HG03159 (cell line): ENCODE data around the gene PREP.
"Not testable (repeated sequence)": the region's sequence is repeated elsewhere in the genome, so short reads cannot be mapped to it uniquely, and the experiment has no call there.

Source experiments
- ATAC-seq: cut with Tn5 transposase; IDR thresholded peaks from one replicate; pipeline ENCODE4 v1.9.1; 2021; ENCODE audit warnings: mild to moderate bottlenecking, moderate library complexity; ENCODE audit not compliant: unreplicated experiment

Gene PREP

GRCh38 chr6:105402939-105403935, at the start of gene PREP:
PREP (minus strand) TSS chr6:105403082; CDS start chr6:105402891, 191 bp downstream.
- ATAC-seq, result peak; percentile 95

DNA sequence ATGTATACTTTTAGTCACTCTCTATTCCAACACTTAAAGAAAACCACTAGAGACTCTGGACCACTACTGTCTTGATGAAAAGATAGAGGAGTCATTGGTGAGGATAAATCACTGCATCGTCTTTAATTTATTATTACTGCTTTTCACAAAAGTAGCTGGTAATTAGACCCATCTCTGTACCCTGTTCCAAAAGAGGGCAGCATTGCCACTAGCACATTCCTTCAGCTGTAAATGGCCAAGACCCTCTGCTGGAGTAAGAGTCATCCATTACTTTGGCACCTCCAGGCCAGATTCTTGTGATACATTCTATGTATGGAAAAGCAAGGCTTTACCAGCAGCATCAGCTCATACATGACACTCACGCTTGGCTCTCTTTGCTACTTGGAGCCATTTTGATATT, 49.5 kb upstream of the PREP start:
- ATAC-seq, result no peak

DNA sequence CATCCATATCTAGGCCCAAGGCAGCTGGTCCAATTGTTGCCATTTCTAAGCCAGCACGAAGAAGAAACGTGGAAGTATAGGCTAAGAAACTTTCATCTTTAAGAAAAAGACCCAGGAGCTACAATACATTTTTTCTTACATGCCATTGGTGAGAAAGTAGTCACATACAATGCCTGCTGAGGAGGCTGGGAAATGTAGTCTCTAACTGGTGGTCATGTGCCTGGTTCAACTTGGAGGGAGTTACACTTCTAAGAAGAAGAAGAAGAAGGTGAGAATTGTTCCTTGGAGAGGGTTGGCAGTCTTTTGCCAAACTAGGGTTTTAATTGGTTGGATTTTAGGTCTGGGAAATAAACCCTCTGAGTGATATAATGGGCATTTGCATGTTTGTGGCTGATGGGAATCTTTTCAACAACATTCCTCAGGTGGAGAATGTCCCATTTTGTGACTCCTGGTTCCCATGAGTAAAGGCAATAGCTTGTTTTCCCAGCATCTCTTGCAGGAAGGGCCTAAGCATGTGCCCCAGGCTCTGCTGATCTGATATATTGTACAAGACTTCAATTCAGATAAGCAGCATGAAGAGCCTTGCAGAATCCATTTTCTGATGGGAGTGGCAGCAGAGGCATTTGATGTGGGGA, 47.0 kb upstream of the PREP start:
- no peak for ATAC-seq

DNA sequence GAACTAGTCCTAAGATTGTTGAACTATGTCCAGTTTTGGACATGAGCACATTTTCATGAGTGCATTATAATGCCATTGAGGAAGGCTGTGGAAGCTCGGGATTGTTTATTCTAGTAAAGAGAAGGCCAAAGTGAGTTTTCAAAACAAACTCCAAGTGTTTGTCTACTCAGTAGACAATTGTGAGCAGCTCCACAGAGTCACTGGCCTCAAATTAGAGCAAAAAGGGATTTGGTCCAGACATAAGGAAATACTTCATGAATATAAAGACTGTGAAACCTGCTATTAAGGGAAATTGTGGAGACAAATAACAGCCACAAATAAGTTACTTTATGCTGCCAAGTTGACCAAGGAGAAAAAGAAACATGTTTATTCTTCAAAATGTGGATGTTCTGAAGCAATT, 42.6 kb upstream of the PREP start:
- no peak for ATAC-seq

DNA sequence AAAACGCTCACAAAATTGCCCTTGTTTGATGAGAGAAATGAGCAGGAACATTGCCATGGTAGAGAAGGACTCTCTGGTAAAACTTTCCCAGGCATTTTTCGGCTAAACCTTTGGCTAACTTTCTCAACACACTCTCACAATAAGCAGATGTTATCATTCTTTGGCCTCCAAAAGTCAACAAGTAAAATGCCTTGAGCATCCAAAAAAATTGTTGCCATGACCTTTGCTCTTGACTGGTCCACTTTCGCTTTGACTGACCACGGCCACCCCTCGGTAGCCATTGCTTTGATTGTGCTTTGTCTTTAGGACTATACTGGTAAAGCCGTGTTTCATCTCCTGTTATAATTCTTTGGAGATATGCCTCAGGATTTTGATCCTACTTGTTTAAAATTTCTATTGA, 41.1 kb upstream of the PREP start:
- no peak for ATAC-seq

GRCh38 chr6:105442369-105442768, 39.5 kb upstream of the PREP start:
- ATAC-seq, result no peak

DNA sequence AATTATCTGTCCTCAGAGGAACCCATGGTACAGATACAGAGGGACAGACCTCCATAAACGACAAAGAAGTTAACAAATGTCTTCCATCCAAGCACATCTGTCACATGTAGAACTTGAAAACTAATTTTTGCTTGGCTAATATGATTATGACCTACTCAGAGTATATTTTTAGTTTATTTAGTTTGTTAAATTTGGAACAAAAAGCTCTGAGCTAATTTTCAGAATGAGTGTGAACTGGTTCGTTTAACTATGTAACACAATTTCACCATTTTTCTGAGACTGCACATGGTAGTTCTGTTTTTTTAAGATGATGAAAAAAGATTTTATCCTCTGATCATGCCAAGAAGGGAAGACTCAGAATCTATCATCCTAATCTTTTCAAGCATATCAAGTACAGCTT, 34.4 kb upstream of the PREP start:
- no peak for ATAC-seq

DNA sequence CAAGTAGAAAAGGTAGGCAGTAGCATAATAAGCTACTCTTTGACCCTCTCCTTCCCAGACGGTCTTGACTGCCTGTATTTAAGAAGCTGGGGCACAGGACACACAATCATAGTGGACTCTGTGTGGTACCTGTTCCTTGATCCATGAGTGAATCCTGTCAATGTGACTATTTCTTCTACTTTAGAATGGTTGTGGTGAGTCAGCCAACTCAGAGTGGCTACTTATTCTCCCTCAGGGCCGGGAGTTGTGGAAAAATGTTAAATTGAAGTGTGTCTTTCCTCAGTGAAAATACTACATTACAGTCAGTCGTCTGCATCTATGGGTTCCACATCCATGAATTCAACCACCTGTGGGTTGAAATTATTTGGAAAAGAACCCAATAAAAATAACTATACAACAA, 30.8 kb upstream of the PREP start:
- no peak for ATAC-seq

DNA sequence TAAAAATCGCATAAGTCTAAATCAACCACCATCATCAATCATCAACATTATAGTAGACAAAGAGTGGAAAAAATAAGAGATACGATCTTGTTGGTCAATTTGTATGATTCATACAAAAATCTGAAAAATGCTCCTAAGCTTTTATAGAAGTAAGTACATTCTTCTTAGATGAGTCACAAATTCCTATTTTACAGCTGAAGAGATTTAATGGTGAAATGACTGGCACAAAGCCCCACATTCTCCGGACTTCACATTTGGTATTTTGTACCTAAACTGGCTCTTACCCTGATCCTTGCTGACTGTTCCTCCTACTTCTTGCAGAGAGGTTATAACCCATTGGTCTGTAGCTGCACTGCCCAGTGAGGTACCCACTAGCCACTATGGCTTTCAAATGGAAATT, 29.9 kb upstream of the PREP start:
- ATAC-seq, result no peak

- ATAC-seq, result no peak
Observed at GRCh38 chr6:105431226-105431625, 28.3 kb upstream of the PREP start.

DNA sequence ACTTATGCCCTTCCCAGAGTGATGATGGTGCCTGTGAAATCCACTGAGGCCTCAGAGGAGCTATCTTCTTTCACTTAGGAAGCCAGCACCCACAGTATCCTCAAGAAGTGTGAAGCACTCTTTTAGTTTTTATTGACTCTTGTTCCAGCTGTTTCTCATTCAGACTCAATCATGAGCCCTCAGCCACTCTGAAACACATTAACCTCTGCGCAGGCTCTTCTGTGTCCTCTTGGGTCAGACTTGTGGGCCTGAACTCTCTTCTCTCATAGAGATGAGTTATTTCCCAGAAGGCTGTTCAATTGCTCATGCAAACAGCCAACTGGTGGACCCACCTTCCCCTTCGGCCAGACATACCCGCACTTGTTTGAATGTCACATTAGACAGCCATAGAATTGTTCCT, 27.8 kb upstream of the PREP start:
- no peak for ATAC-seq

GRCh38 chr6:105429676-105430075, 26.8 kb upstream of the PREP start:
- ATAC-seq, result no peak

GRCh38 chr6:105428342-105428957, 25.6 kb upstream of the PREP start:
- ATAC-seq, result no peak

DNA sequence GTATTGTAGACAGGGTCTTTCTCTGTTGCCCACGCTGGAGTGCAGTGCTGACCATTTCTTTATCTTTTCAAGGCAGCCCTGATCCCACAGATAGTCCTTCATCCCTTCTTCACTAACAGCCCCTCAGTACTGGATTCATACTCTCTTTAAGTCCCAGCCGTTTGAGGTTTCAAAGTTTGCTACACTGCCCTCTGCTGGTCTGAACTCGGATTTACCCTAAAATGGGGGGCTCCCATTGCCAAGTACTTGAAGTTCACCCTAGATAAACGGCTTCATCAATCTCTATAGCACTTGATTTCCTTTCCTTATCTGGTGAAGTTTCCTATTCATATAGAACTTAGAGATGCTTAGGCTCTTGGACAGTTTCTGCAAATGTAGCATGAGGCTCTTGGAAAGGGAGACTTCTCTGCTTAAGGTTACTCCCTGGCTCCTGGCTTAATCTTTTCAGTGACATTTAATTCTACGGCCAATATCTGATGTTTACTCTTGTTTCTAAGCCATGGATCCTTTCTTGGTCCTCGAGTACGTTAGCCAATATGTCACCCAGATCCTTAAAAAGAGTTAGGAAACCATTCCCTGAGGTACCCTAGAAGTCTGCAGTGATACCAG, 21.4 kb upstream of the PREP start:
- ATAC-seq, result peak; percentile 72

DNA sequence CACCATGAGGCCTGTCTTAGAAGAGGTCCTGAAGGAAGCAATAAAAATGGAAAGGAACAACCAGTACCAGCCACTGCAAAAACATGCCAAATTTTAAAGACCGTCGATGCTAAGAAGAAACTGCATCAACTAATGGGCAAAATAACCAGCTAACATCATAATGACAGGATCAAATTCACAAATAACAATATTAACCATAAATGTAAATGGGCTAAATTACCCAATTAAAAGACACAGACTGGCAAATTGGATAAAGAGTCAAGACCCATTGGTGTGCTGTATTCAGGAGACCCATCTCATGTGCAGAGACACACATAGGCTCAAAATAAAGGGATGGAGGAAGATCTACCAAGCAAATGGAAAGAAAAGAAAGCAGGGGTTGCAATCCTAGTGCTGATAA, 14.1 kb upstream of the PREP start:
- ATAC-seq, result not testable (repeated sequence)

DNA sequence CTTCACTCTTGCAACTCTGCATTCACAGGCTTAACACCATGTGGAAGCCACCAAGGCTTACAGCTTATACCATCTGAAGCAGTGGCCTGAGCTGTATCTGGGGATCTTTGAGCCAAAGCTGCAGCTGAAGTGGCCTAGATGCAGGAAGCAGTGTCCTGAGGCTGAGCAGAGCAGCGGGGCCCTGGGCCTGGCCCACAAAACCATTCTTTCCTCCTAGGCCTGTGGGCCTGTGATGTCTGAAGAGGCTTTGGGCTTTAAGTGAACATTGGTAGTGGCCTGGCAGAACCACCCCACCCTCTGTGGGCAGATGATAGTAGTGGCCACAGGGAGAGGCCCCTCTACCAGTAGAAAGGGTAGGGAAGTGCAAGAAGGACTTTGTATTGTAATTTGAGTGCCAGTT, 6.9 kb upstream of the PREP start:
- ATAC-seq, result no peak

DNA sequence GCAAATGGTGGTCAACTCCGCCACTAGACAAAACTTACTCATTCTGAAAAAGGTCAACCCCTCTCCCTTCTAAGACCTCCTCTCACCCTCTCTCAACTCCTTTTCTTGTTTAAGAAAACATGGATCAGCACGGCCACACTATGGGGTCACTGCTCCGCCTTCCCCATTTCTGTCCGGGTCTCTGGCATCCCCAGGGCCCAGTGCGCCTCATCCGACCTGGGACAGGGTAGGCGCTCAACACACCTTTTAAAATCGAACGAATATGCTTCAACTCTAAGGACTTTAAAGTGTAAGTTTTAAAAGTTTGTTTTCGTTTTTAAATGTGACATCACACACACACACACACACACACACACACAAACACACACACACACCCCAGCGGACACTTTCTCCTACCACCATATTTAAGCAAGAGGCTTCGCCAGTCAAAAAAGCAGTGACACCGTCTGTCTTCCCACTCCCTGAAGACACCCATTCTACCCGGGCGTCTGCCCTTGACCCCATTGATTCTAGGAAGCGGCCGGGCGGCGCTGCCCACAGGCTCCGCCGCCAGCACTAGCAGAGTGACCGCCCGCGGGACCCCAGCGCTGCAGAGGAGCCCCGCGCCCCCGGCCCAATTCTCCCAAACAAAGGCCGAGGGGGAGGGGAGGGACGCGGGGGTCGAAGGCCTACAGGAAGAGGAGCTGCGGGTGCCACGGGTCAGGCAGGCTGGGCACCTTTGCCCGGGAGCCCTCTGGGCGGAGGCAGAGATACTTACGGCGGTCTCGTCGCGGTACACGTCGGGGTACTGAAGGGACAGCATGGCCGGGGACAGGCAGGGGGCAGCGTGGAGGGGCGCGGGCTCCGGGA, 568 bp downstream of the PREP start:
- peak; percentile 47 for ATAC-seq

- no peak for ATAC-seq
Observed at GRCh38 chr6:105401247-105402089, 1.4 kb downstream of the PREP start.

DNA sequence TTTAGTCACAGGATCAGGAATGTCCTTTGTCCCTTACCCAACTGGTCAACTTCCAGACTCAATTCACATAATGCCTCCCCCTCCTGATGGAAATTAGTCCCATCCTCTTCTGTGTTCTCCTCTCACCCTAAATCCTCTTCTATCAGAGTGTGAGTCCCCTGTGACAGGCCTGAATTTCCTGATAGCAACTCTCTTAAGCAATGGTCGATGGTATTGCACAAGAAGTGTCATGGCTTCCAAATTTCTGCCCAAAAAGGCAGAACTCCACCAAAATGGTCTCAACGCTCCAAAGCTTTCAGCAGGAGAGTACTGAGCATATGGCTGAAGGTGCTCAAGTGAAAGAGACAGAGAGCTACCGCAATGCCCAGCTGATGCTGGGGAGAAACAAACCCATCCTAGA, 2.4 kb downstream of the PREP start:
- no peak for ATAC-seq

- no peak for ATAC-seq
Observed at GRCh38 chr6:105398859-105399258, 4.0 kb downstream of the PREP start.
